Spleen (tissue), 7 donors: ENCODE data around the gene SIGLEC1.

Experiments used
- POLR2A ChIP-seq, 3 donors: fragments of 450-650 bp; IDR thresholded peaks; one replicate each; pipeline ENCODE4 v1.5.1; 2017; ENCODE audit warnings: antibody characterized with exemption in 3 of 3, mild to moderate bottlenecking in 1 of 3
- TF ChIP-seq, protein P1 (sequence below), 11 experiments: fragments of 200-600 bp in 7 of 11; fragments of 450-650 bp in 4 of 11; sonication (generic) in 4 of 11; IDR thresholded peaks in 8 of 11; conservative IDR thresholded peaks in 3 of 11; 1 replicate in 7 of 11; 2 replicates in 4 of 11; pipeline versions ENCODE4 v1.4.0 to v1.8.0; 2016 to 2021; ENCODE audit warnings: antibody characterized with exemption in 11 of 11, inconsistent platforms in 4 of 11, mild to moderate bottlenecking in 1 of 11
- donor health status: DM: no; HTN: no; CAD: no; lungs with moderate emphysema.
- donor health status: DM: no; HTN: no; CAD: no.
- donor health status: DM: no; HTN: no; CAD: no.

DNA sequence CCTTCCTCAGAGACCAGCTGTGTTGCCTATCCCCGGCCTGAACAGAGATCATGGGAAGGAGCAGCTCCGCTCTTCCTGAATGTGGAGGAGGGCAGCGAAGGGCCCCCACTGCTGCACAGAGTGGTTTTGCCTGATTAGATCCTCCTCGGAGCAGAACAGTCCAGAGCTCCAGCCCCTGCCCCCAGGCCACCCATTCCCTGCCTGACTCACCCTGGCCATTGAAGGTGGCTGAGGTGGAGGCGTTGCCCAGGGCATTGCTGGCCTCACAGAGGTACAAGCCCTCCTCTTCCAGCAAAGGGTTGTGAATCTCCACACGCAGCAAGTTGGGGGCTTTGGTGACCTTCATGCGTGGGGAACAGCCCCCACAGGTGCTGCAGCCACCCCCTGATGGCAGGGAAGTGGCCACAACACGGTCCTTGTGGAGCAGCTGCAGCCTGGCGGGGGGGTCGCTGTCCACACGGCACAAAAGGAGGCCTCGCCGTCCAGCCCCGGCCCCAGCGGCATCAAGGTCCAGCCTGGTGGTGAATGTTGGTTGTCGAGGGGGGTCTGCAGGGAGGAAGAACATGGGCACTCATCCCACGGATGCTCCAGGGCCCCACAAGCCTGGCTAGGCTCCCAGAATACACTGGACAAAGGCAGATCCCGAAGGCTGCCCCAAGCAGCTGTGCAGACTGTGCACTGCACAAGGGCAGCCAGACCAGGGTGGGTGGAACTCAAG is 14.7 kb downstream of the SIGLEC1 start:
- TF ChIP-seq POLR2A (IDR thresholded peaks at IDR 0.05), result no peak
- TF ChIP-seq, protein P1, sequence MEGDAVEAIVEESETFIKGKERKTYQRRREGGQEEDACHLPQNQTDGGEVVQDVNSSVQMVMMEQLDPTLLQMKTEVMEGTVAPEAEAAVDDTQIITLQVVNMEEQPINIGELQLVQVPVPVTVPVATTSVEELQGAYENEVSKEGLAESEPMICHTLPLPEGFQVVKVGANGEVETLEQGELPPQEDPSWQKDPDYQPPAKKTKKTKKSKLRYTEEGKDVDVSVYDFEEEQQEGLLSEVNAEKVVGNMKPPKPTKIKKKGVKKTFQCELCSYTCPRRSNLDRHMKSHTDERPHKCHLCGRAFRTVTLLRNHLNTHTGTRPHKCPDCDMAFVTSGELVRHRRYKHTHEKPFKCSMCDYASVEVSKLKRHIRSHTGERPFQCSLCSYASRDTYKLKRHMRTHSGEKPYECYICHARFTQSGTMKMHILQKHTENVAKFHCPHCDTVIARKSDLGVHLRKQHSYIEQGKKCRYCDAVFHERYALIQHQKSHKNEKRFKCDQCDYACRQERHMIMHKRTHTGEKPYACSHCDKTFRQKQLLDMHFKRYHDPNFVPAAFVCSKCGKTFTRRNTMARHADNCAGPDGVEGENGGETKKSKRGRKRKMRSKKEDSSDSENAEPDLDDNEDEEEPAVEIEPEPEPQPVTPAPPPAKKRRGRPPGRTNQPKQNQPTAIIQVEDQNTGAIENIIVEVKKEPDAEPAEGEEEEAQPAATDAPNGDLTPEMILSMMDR (IDR thresholded peaks at IDR 0.05 in 8 of 11, conservative IDR thresholded peaks at IDR 0.05 in 3 of 11), result no peak
